Muscle of arm (tissue), 12 donors: Measurements from ENCODE around the gene RAP1GAP. TPM values are rescaled to one million over a fixed set of nuclear protein-coding genes. Genes with fewer than 3 reads are reported as not detected.

ENCODE experiments used
- DNase-seq: peaks from one replicate; pipeline ENCODE4 v3.0.0-alpha.2; 2013
- polyA plus RNA-seq, 12 donors: library from polyadenylated mRNA; unstranded; fragments of 120-200 nt; gene quantifications; one replicate each; pipeline ENCODE4 v1.2.1, GENCODE V29; 2013; ENCODE audit not compliant: insufficient read length in 12 of 12

The RAP1GAP gene
- polyA plus RNA-seq, 12 donors = 1.1 to 9.2 (median 1.7) TPM; not detected in 1

- DNase-seq = no peak
Observed at GRCh38 chr1:21663248-21663950, 5.8 kb downstream of the RAP1GAP start.

- DNase-seq = no peak
Observed at GRCh38 chr1:21662426-21663247, 6.5 kb downstream of the RAP1GAP start.

GRCh38 chr1:21661886-21662285 is 7.3 kb downstream of the RAP1GAP start:
- no peak for DNase-seq

- DNase-seq = no peak
Observed at GRCh38 chr1:21659924-21660326, 9.2 kb downstream of the RAP1GAP start.

GRCh38 chr1:21659099-21659923 is 9.8 kb downstream of the RAP1GAP start:
- peak; percentile 70 for DNase-seq

GRCh38 chr1:21657456-21658190 is 11.5 kb downstream of the RAP1GAP start:
- DNase-seq = no peak

GRCh38 chr1:21655748-21656147 is 13.4 kb downstream of the RAP1GAP start:
- no peak for DNase-seq

- no peak for DNase-seq
Observed at GRCh38 chr1:21655259-21655658, 13.9 kb downstream of the RAP1GAP start.

GRCh38 chr1:21654209-21654608 is 14.9 kb downstream of the RAP1GAP start:
- DNase-seq = no peak

GRCh38 chr1:21653744-21654100 is 15.4 kb downstream of the RAP1GAP start:
- DNase-seq = no peak

- DNase-seq = no peak
Observed at GRCh38 chr1:21652937-21653743, 16.0 kb downstream of the RAP1GAP start.

- no peak for DNase-seq
Observed at GRCh38 chr1:21652101-21652936, 16.8 kb downstream of the RAP1GAP start.

- DNase-seq = no peak
Observed at GRCh38 chr1:21651214-21652042, 17.7 kb downstream of the RAP1GAP start.

- no peak for DNase-seq
Observed at GRCh38 chr1:21650400-21650799, 18.8 kb downstream of the RAP1GAP start.

- DNase-seq = no peak
Observed at GRCh38 chr1:21649315-21649714, 19.8 kb downstream of the RAP1GAP start.

GRCh38 chr1:21648791-21649190 is 20.4 kb downstream of the RAP1GAP start:
- DNase-seq = no peak

GRCh38 chr1:21648352-21648730 is 20.8 kb downstream of the RAP1GAP start:
- DNase-seq = no peak

- peak; percentile 38 for DNase-seq
Observed at GRCh38 chr1:21647431-21648351, 21.5 kb downstream of the RAP1GAP start.
